WTC11 (cell line): ENCODE results near the gene CPB1. TPM values are rescaled to one million over a fixed set of nuclear protein-coding genes. Genes with fewer than 3 reads are reported as not detected.

Source experiments
- ATAC-seq: fragments of 200-7000 bp; cut with Tn5 transposase; 2 replicates; pipeline ENCODE4 v1.10.0; 2021; ENCODE audit warnings: mild to moderate bottlenecking, moderate library complexity
- CTCF ChIA-PET: fragments of 300-600 bp; sonication (Branson Sonifier 250); formaldehyde crosslinking; loops from one replicate; lab custom pipeline; 2021; ENCODE audit warnings: antibody characterized with exemption; lab: Charles Lee
- POLR2A ChIA-PET: fragments of 350-600 bp; sonication (Branson Sonifier 250); formaldehyde crosslinking; loops from one replicate; lab custom pipeline; 2021; ENCODE audit warnings: antibody characterized with exemption; lab: Charles Lee
- DNase-seq: peaks from one replicate; pipeline ENCODE4 v3.0.0; 2021; ENCODE audit warnings: low spot score
- H3K27ac Mint-ChIP-seq: 2 replicates; pipeline ENCODE4 v1.8.0; 2021; ENCODE audit warnings: mixed read lengths
- H3K27me3 Mint-ChIP-seq: 2 replicates; pipeline ENCODE4 v1.8.0; 2021; ENCODE audit warnings: low read depth, mild to moderate bottlenecking, moderate library complexity, mixed read lengths
- H3K36me3 Mint-ChIP-seq: 2 replicates; pipeline ENCODE4 v1.8.0; 2021; ENCODE audit warnings: mixed read lengths
- H3K4me1 Mint-ChIP-seq: 2 replicates; pipeline ENCODE4 v1.8.0; 2022; ENCODE audit warnings: mixed read lengths
- H3K4me3 Mint-ChIP-seq: 2 replicates; pipeline ENCODE4 v1.8.0; 2021; ENCODE audit warnings: mild to moderate bottlenecking, moderate library complexity, mixed read lengths
- H3K9me3 Mint-ChIP-seq: 2 replicates; pipeline ENCODE4 v1.8.0; 2021; ENCODE audit warnings: mixed read lengths
- CBFB ChIP-seq: sonication (generic); formaldehyde crosslinking; IDR thresholded peaks from 2 replicates; pipeline ENCODE4 v1.8.1; 2022; ENCODE audit warnings: mild to moderate bottlenecking, low read depth, missing genetic modification reagents
- ELF4 ChIP-seq: sonication (generic); formaldehyde crosslinking; IDR thresholded peaks from 2 replicates; pipeline ENCODE4 v1.8.1; 2022; ENCODE audit warnings: low read depth, mild to moderate bottlenecking, moderate library complexity, missing genetic modification reagents
- ESRRA ChIP-seq: sonication (generic); formaldehyde crosslinking; IDR thresholded peaks from 2 replicates; pipeline ENCODE4 v1.8.1; 2022; ENCODE audit warnings: mild to moderate bottlenecking, missing genetic modification reagents, borderline replicate concordance
- GABPB1 ChIP-seq: sonication (generic); formaldehyde crosslinking; IDR thresholded peaks from 2 replicates; pipeline ENCODE4 v1.8.1; 2023; ENCODE audit warnings: mild to moderate bottlenecking, missing genetic modification reagents
- JAZF1 ChIP-seq: fragments of 250-450 bp; sonication (Bioruptor Pico); IDR thresholded peaks from 2 replicates; pipeline ENCODE4 v1.9.0; 2021; ENCODE audit warnings: moderate library complexity, mild to moderate bottlenecking, inconsistent platforms
- KAT7 ChIP-seq: sonication (generic); formaldehyde crosslinking; IDR thresholded peaks from 2 replicates; pipeline ENCODE4 v1.8.1; 2023; ENCODE audit warnings: missing genetic modification reagents, mild to moderate bottlenecking, borderline replicate concordance
- NFATC4 ChIP-seq: fragments of 250-450 bp; sonication (Bioruptor Pico); IDR thresholded peaks from 2 replicates; pipeline ENCODE4 v1.9.0; 2021; ENCODE audit warnings: mild to moderate bottlenecking
- TP53 ChIP-seq: sonication (generic); formaldehyde crosslinking; IDR thresholded peaks from 2 replicates; pipeline ENCODE4 v1.8.1; 2023; ENCODE audit warnings: mild to moderate bottlenecking, missing genetic modification reagents
- ZNF232 ChIP-seq: sonication (generic); formaldehyde crosslinking; IDR thresholded peaks from 2 replicates; pipeline ENCODE4 v1.8.0; 2022; ENCODE audit warnings: mild to moderate bottlenecking, missing genetic modification reagents
- ZNF263 ChIP-seq: sonication (generic); formaldehyde crosslinking; IDR thresholded peaks from 2 replicates; pipeline ENCODE4 v1.8.1; 2022; ENCODE audit warnings: low read depth, mild to moderate bottlenecking, moderate library complexity, missing genetic modification reagents
- total RNA-seq: library from RNA; stranded (reverse); gene quantifications from 3 replicates; pipeline ENCODE4 v1.2.3, GENCODE V29; 2021
- TF ChIP-seq, protein P1 (sequence below): fragments of 200-600 bp; IDR thresholded peaks from 2 replicates; pipeline ENCODE4 v1.8.0; 2022; ENCODE audit warnings: antibody characterized with exemption
- TF ChIP-seq, protein P2 (sequence below): sonication (generic); formaldehyde crosslinking; IDR thresholded peaks from 2 replicates; pipeline ENCODE4 v1.8.0; 2022; ENCODE audit warnings: mild to moderate bottlenecking, missing genetic modification reagents
- TF ChIP-seq, protein P3 (sequence below): fragments of 250-450 bp; sonication (Bioruptor Pico); IDR thresholded peaks from 2 replicates; pipeline ENCODE4 v1.9.0; 2021; ENCODE audit warnings: mild to moderate bottlenecking
- TF ChIP-seq, protein P4 (sequence below): fragments of 250-450 bp; sonication (Bioruptor Pico); IDR thresholded peaks from 2 replicates; pipeline ENCODE4 v1.9.0; 2021; ENCODE audit warnings: mild to moderate bottlenecking
- TF ChIP-seq, protein P5 (sequence below): sonication (generic); formaldehyde crosslinking; IDR thresholded peaks from 2 replicates; pipeline ENCODE4 v1.8.1; 2023; ENCODE audit warnings: mild to moderate bottlenecking, missing genetic modification reagents, borderline replicate concordance

Gene CPB1
- total RNA-seq, 1 experiment from 2014 or later: 5.0 TPM

DNA sequence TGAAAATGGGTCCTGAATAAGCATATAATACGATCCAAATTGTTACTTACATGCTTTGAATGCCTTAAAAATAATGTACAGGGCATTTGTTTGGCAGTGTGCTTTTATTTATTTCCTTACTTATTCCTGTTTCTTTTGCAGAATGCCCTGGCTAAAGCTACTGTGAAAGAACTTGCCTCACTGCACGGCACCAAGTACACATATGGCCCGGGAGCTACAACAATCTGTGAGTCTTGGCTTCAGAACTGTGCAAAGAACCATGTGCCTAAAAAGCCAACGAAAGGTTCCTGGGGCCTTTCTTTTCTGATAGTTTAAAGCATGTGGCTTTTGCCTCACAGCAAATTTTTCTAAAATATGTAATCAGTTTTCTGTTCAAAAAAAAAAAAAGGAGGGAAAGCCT is 29.7 kb downstream of the CPB1 start:
- ChIA-PET POLR2A (no interaction called here), CTCF (interaction anchor here (1.2 kb wide), 1 partner anchor 87 kb away, joined by 3 read pairs; no protein-coding TSS in a partner anchor)

DNA sequence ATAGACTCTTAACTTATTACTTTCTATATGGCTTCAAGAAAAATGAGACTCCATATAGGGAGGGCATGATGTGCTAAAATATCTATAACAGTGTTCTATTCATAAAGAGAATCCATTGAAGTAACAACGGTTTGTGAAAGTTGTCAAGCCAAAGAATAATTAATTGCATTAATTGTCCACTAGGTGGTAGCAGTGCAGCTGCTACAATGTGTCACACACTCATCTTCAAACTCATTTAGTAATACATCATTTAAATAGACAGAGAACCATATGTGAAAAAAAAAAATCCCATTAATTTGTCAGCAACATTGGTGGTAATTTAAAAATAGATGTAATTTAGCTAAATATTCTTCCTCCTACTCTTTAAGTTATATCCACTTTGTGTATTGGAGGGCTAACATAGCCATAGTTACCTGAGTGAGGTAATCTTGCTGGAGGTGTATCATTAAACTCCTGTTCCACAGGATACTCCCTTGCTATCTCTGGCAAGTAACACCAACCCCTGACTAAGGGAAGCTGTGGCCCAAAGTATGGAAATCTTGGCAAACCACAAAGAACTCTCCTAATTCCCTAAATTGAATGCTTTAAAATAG is 33.8 kb downstream of the CPB1 start:
- CTCF ChIA-PET: interaction anchor here (0.7 to 3.4 kb wide), 7 partner anchors 13 to 135 kb away, joined by 3 to 19 read pairs (median 5); no protein-coding TSS in a partner anchor
- no peaks in the 10 kb centered on the region for H3K9me3 Mint-ChIP-seq
- TF ChIP-seq, protein P1, sequence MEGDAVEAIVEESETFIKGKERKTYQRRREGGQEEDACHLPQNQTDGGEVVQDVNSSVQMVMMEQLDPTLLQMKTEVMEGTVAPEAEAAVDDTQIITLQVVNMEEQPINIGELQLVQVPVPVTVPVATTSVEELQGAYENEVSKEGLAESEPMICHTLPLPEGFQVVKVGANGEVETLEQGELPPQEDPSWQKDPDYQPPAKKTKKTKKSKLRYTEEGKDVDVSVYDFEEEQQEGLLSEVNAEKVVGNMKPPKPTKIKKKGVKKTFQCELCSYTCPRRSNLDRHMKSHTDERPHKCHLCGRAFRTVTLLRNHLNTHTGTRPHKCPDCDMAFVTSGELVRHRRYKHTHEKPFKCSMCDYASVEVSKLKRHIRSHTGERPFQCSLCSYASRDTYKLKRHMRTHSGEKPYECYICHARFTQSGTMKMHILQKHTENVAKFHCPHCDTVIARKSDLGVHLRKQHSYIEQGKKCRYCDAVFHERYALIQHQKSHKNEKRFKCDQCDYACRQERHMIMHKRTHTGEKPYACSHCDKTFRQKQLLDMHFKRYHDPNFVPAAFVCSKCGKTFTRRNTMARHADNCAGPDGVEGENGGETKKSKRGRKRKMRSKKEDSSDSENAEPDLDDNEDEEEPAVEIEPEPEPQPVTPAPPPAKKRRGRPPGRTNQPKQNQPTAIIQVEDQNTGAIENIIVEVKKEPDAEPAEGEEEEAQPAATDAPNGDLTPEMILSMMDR: peak; percentile 59
- TF ChIP-seq, protein P2, sequence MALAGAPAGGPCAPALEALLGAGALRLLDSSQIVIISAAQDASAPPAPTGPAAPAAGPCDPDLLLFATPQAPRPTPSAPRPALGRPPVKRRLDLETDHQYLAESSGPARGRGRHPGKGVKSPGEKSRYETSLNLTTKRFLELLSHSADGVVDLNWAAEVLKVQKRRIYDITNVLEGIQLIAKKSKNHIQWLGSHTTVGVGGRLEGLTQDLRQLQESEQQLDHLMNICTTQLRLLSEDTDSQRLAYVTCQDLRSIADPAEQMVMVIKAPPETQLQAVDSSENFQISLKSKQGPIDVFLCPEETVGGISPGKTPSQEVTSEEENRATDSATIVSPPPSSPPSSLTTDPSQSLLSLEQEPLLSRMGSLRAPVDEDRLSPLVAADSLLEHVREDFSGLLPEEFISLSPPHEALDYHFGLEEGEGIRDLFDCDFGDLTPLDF (CRISPR knock-in tag): no peak
- no peak overlapping the region for H3K4me3 Mint-ChIP-seq
- H3K27ac Mint-ChIP-seq: no peak overlapping the region
- H3K4me1 Mint-ChIP-seq: no peaks in the 10 kb centered on the region
- no peaks in the 10 kb centered on the region for H3K36me3 Mint-ChIP-seq
- ATAC-seq (no peak; the same call in 1 of the 2 replicates), DNase-seq (no peak)
- POLR2A ChIA-PET: no interaction called here
- no peaks in the 10 kb centered on the region for H3K27me3 Mint-ChIP-seq

More for the DNA sequence above, 29.7 kb downstream of the CPB1 start:
- no peaks in the 10 kb centered on the region for H3K4me1 Mint-ChIP-seq
- H3K9me3 Mint-ChIP-seq: no peaks in the 10 kb centered on the region
- ATAC-seq: no peak
- DNase-seq: no peak
- TF ChIP-seq ELF4 (CRISPR knock-in tag): no peak
- TF ChIP-seq TP53 (CRISPR knock-in tag): no peak
- no peak for TF ChIP-seq ESRRA
- TF ChIP-seq, protein P3, sequence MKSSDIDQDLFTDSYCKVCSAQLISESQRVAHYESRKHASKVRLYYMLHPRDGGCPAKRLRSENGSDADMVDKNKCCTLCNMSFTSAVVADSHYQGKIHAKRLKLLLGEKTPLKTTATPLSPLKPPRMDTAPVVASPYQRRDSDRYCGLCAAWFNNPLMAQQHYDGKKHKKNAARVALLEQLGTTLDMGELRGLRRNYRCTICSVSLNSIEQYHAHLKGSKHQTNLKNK (CRISPR knock-in tag): no peak
- TF ChIP-seq ZNF263 (CRISPR knock-in tag): no peak
- no peak for TF ChIP-seq NFATC4 (CRISPR knock-in tag)
- TF ChIP-seq CBFB: no peak
- no peak for TF ChIP-seq ZNF232
- TF ChIP-seq, protein P4, sequence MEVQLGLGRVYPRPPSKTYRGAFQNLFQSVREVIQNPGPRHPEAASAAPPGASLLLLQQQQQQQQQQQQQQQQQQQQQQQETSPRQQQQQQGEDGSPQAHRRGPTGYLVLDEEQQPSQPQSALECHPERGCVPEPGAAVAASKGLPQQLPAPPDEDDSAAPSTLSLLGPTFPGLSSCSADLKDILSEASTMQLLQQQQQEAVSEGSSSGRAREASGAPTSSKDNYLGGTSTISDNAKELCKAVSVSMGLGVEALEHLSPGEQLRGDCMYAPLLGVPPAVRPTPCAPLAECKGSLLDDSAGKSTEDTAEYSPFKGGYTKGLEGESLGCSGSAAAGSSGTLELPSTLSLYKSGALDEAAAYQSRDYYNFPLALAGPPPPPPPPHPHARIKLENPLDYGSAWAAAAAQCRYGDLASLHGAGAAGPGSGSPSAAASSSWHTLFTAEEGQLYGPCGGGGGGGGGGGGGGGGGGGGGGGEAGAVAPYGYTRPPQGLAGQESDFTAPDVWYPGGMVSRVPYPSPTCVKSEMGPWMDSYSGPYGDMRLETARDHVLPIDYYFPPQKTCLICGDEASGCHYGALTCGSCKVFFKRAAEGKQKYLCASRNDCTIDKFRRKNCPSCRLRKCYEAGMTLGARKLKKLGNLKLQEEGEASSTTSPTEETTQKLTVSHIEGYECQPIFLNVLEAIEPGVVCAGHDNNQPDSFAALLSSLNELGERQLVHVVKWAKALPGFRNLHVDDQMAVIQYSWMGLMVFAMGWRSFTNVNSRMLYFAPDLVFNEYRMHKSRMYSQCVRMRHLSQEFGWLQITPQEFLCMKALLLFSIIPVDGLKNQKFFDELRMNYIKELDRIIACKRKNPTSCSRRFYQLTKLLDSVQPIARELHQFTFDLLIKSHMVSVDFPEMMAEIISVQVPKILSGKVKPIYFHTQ (CRISPR knock-in tag): no peak
- no peak for TF ChIP-seq JAZF1 (CRISPR knock-in tag)
- no peak for TF ChIP-seq GABPB1 (CRISPR knock-in tag)
- TF ChIP-seq KAT7: no peak
- TF ChIP-seq, protein P5, sequence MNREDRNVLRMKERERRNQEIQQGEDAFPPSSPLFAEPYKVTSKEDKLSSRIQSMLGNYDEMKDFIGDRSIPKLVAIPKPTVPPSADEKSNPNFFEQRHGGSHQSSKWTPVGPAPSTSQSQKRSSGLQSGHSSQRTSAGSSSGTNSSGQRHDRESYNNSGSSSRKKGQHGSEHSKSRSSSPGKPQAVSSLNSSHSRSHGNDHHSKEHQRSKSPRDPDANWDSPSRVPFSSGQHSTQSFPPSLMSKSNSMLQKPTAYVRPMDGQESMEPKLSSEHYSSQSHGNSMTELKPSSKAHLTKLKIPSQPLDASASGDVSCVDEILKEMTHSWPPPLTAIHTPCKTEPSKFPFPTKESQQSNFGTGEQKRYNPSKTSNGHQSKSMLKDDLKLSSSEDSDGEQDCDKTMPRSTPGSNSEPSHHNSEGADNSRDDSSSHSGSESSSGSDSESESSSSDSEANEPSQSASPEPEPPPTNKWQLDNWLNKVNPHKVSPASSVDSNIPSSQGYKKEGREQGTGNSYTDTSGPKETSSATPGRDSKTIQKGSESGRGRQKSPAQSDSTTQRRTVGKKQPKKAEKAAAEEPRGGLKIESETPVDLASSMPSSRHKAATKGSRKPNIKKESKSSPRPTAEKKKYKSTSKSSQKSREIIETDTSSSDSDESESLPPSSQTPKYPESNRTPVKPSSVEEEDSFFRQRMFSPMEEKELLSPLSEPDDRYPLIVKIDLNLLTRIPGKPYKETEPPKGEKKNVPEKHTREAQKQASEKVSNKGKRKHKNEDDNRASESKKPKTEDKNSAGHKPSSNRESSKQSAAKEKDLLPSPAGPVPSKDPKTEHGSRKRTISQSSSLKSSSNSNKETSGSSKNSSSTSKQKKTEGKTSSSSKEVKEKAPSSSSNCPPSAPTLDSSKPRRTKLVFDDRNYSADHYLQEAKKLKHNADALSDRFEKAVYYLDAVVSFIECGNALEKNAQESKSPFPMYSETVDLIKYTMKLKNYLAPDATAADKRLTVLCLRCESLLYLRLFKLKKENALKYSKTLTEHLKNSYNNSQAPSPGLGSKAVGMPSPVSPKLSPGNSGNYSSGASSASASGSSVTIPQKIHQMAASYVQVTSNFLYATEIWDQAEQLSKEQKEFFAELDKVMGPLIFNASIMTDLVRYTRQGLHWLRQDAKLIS (CRISPR knock-in tag): no peak
- no peaks in the 10 kb centered on the region for H3K36me3 Mint-ChIP-seq
- no peak overlapping the region for H3K4me3 Mint-ChIP-seq
- H3K27me3 Mint-ChIP-seq: no peaks in the 10 kb centered on the region
- H3K27ac Mint-ChIP-seq: no peak overlapping the region
